C4-2B (cell line): ENCODE data around the gene MTHFD2L.

Experiments
- H3K27ac ChIP-seq: fragments of 450-650 bp; 2 replicates; pipeline ENCODE4 v1.5.1; 2017
- CTCF ChIP-seq: fragments of 450-650 bp; conservative IDR thresholded peaks from 2 replicates; pipeline ENCODE4 v1.5.1; 2017; ENCODE audit warnings: mild to moderate bottlenecking
- ZFX ChIP-seq: fragments of 450-650 bp; IDR thresholded peaks from 2 replicates; pipeline ENCODE4 v1.6.1; 2017

Gene MTHFD2L

GRCh38 chr4:74111990-74112389, 45.9 kb upstream of the MTHFD2L start:
- no peak for TF ChIP-seq CTCF
- TF ChIP-seq ZFX: no peak
- no peak overlapping the region for H3K27ac ChIP-seq

GRCh38 chr4:74112399-74113105, 45.4 kb upstream of the MTHFD2L start:
- TF ChIP-seq ZFX (no peak), CTCF (no peak)
- no peak overlapping the region for H3K27ac ChIP-seq

- H3K27ac ChIP-seq: no peak overlapping the region
- TF ChIP-seq CTCF (no peak), ZFX (no peak)
Observed at GRCh38 chr4:74114234-74114633, 43.7 kb upstream of the MTHFD2L start.

- TF ChIP-seq ZFX (no peak), CTCF (no peak)
- peak overlapping the region; percentile 51; the same call in 1 of the 2 replicates for H3K27ac ChIP-seq
Observed at GRCh38 chr4:74117024-74117534, 40.8 kb upstream of the MTHFD2L start.

GRCh38 chr4:74118600-74119338, 39.1 kb upstream of the MTHFD2L start:
- TF ChIP-seq CTCF: no peak
- TF ChIP-seq ZFX: no peak
- H3K27ac ChIP-seq: no peak overlapping the region

- no peak for TF ChIP-seq CTCF
- TF ChIP-seq ZFX: no peak
- H3K27ac ChIP-seq: no peak overlapping the region
Observed at GRCh38 chr4:74120086-74120485, 37.8 kb upstream of the MTHFD2L start.
